ENCODE results near the gene TEX22.

DNA sequence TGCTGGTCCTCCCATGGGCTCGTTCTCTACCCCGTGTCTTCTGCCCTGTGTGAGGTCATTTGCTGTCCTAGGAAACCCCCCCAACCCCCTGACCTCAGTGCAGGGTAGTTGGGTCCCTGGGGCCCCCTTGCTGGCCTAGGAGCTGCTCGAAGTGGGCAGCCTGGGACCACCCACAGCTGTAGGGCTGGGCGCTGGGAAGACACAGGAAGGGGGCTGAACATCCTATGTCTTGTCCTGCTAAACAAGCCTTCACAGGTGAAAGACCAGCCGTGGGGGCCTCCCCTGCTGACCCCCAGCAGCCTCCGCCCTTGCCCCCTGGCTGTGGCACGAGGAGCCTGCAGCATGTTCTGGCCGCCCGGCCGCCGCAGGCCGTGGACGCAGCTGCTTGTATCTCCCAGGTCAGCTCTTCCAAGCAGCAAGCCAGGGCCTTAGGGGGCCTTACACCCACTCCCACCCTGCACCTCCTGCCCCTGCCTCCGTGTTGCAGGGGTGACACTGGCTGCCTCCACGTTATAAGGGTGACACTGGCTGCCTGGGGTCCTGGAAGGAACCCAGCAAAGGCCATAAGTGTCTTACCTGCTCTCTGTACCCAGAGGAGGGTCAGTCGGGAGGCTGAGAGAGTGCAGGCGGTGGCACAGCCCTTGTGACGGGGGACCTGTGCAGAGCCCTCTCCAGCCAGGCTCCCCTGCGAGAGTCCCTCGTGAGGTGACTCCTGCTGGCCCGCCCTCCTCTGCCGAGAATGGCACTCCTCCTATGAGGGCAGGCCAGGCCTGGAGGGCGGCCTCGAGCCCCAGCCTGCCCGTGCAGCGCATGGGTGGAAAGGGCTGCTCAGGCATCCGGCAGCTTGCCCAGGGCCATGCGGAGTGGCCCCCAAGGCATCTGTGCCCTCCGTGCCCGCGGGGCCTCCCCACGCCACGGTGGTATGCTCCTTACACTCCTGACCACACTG, 11.5 kb upstream of the TEX22 start:
- no peak for TF ChIP-seq YY1 (IDR thresholded peaks at IDR 0.05; ENCODE audit: low read depth)
- TF ChIP-seq, protein P1, sequence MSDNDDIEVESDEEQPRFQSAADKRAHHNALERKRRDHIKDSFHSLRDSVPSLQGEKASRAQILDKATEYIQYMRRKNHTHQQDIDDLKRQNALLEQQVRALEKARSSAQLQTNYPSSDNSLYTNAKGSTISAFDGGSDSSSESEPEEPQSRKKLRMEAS (IDR thresholded peaks at IDR 0.05) = no peak
- TF ChIP-seq RAD21 (IDR thresholded peaks at IDR 0.05; ENCODE audit: low read depth) = no peak
- no peak for TF ChIP-seq CEBPB (IDR thresholded peaks at IDR 0.05)
- no peak for TF ChIP-seq EP300 (IDR thresholded peaks at IDR 0.05; ENCODE audit: borderline replicate concordance)
- TF ChIP-seq FOXM1 (IDR thresholded peaks at IDR 0.05; ENCODE audit: borderline replicate concordance, low read depth) = no peak
